GM23338 (cell line): Measurements from ENCODE around the gene KCNQ5.

Experiments used
- CREB1 ChIP-seq: fragments of 250-450 bp; sonication (Bioruptor Pico); IDR thresholded peaks from 2 replicates; pipeline ENCODE4 v1.5.0; 2020; ENCODE audit warnings: low read depth, mild to moderate bottlenecking, moderate library complexity
- CTCF ChIP-seq, 2 experiments: fragments of 200-600 bp in 1 of 2; sonication (generic) in 1 of 2; conservative IDR thresholded peaks; 2 replicates each; pipeline versions ENCODE4 v1.5.1 to v1.6.1; 2016 to 2017; ENCODE audit warnings: antibody characterized with exemption in 2 of 2, low read depth in 2 of 2, mild to moderate bottlenecking in 2 of 2, moderate library complexity in 1 of 2
- EZH2 ChIP-seq: fragments of 200-600 bp; sonication (generic); IDR thresholded peaks from one replicate; pipeline ENCODE4 v1.8.0; 2017; ENCODE audit warnings: antibody characterized with exemption, mild to moderate bottlenecking, low read depth; ENCODE audit not compliant: unreplicated experiment
- EZH2phosphoT487 ChIP-seq: fragments of 200-600 bp; sonication (generic); IDR thresholded peaks from one replicate; pipeline ENCODE4 v1.8.1; 2018; ENCODE audit warnings: antibody characterized with exemption; ENCODE audit not compliant: unreplicated experiment
- JUNB ChIP-seq: IDR thresholded peaks from one replicate; pipeline ENCODE4 v1.6.1; 2016; ENCODE audit warnings: antibody characterized with exemption; ENCODE audit not compliant: unreplicated experiment
- NANOG ChIP-seq: IDR thresholded peaks from 2 replicates; pipeline ENCODE4 v1.6.1; 2016; ENCODE audit warnings: antibody characterized with exemption, borderline replicate concordance
- POLR2AphosphoS5 ChIP-seq: IDR thresholded peaks from 2 replicates; pipeline ENCODE4 v1.6.1; 2016; ENCODE audit warnings: antibody characterized with exemption, low read depth
- STAT1 ChIP-seq: IDR thresholded peaks from one replicate; pipeline ENCODE4 v1.6.1; 2016; ENCODE audit warnings: antibody characterized with exemption; ENCODE audit not compliant: unreplicated experiment
- ZNF114 ChIP-seq: fragments of 250-450 bp; sonication (Bioruptor Pico); IDR thresholded peaks from 2 replicates; pipeline ENCODE4 v1.5.0; 2020; ENCODE audit warnings: mild to moderate bottlenecking, moderate library complexity
- TF ChIP-seq, protein P1 (sequence below): IDR thresholded peaks from one replicate; pipeline ENCODE4 v1.6.1; 2018; ENCODE audit warnings: antibody characterized with exemption; ENCODE audit not compliant: unreplicated experiment

DNA sequence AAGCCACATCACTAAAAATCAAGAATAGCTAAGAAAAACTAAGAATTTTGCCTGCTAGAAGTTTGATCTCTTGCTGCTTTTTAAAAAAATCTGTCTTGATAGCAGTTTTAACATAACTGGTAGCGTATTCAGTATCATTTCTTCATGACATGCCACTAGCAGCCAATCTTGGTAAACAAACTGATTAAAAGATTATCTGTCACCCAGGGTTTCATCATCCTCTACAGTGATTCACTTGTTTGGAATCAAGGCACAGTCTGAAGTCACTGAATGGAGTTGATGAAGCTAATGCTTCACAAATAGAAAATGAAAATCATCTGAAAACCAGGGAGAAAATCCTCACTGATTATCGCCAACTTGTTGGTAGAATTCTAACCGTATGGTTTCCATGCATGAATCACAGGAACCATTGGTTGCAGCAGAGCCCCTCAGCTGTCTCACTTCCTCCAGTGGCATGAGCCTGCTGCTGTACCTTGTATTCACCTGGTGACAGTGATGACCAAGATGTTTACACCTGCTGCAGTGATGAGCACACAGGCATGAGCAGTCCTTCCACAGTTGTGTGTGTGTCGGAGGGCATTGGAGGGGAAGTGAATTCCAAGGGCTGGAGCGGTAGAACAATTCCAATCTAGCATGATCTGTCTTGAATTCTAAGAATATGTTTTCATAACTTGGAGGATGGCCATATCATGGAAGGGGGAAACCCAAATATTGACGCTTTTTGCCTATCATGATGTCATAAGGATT lies 328.4 kb downstream of the KCNQ5 start:
- no peak for TF ChIP-seq CTCF (conservative IDR thresholded peaks at IDR 0.05; ENCODE audit: low read depth in 2 of 2)
- TF ChIP-seq, protein P1, sequence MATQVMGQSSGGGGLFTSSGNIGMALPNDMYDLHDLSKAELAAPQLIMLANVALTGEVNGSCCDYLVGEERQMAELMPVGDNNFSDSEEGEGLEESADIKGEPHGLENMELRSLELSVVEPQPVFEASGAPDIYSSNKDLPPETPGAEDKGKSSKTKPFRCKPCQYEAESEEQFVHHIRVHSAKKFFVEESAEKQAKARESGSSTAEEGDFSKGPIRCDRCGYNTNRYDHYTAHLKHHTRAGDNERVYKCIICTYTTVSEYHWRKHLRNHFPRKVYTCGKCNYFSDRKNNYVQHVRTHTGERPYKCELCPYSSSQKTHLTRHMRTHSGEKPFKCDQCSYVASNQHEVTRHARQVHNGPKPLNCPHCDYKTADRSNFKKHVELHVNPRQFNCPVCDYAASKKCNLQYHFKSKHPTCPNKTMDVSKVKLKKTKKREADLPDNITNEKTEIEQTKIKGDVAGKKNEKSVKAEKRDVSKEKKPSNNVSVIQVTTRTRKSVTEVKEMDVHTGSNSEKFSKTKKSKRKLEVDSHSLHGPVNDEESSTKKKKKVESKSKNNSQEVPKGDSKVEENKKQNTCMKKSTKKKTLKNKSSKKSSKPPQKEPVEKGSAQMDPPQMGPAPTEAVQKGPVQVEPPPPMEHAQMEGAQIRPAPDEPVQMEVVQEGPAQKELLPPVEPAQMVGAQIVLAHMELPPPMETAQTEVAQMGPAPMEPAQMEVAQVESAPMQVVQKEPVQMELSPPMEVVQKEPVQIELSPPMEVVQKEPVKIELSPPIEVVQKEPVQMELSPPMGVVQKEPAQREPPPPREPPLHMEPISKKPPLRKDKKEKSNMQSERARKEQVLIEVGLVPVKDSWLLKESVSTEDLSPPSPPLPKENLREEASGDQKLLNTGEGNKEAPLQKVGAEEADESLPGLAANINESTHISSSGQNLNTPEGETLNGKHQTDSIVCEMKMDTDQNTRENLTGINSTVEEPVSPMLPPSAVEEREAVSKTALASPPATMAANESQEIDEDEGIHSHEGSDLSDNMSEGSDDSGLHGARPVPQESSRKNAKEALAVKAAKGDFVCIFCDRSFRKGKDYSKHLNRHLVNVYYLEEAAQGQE = no peak
- no peak for TF ChIP-seq EZH2
- TF ChIP-seq POLR2AphosphoS5 = no peak
- TF ChIP-seq EZH2phosphoT487 = no peak
- TF ChIP-seq NANOG = no peak
- no peak for TF ChIP-seq JUNB
- no peak for TF ChIP-seq ZNF114
- no peak for TF ChIP-seq CREB1 (CRISPR knock-in tag)
- no peak for TF ChIP-seq STAT1
